Measurements from ENCODE around the gene PPM1H.

The PPM1H gene

GRCh38 chr12:62656591-62657362, 278.2 kb downstream of the PPM1H start:
- no peak for TF ChIP-seq CTCF (IDR thresholded peaks at IDR 0.05; ENCODE audit: insufficient read depth, low read depth, low read length, missing control alignments)
- DNase-seq (ENCODE audit: low read depth), result no peak

GRCh38 chr12:62655666-62656151, 279.2 kb downstream of the PPM1H start:
- no peak for DNase-seq (ENCODE audit: low read depth)
- H3K4me3 ChIP-seq (ENCODE audit: low read length), result no peak overlapping the region
- TF ChIP-seq CTCF (IDR thresholded peaks at IDR 0.05; ENCODE audit: insufficient read depth, low read depth, low read length, missing control alignments), result no peak

More at GRCh38 chr12:62656591-62657362, 278.2 kb downstream of the PPM1H start:
- H3K4me3 ChIP-seq (ENCODE audit: low read length), result no peak overlapping the region

GRCh38 chr12:62654326-62655241, 280.4 kb downstream of the PPM1H start:
- TF ChIP-seq CTCF (IDR thresholded peaks at IDR 0.05; ENCODE audit: insufficient read depth, low read depth, low read length, missing control alignments), result no peak
- DNase-seq (ENCODE audit: low read depth), result no peak

GRCh38 chr12:62653740-62654139, 281.2 kb downstream of the PPM1H start:
- TF ChIP-seq CTCF (IDR thresholded peaks at IDR 0.05; ENCODE audit: insufficient read depth, low read depth, low read length, missing control alignments), result no peak
- DNase-seq (ENCODE audit: low read depth), result no peak
- no peak overlapping the region for H3K4me3 ChIP-seq (ENCODE audit: low read length)

More at GRCh38 chr12:62654326-62655241, 280.4 kb downstream of the PPM1H start:
- no peak overlapping the region for H3K4me3 ChIP-seq (ENCODE audit: low read length)

GRCh38 chr12:62653304-62653703, 281.6 kb downstream of the PPM1H start:
- no peak for TF ChIP-seq CTCF (IDR thresholded peaks at IDR 0.05; ENCODE audit: insufficient read depth, low read depth, low read length, missing control alignments)
- no peak overlapping the region for H3K4me3 ChIP-seq (ENCODE audit: low read length)
- DNase-seq (ENCODE audit: low read depth), result no peak

- H3K4me3 ChIP-seq (ENCODE audit: low read length), result no peak overlapping the region
- DNase-seq (ENCODE audit: low read depth), result no peak
- TF ChIP-seq CTCF (IDR thresholded peaks at IDR 0.05; ENCODE audit: insufficient read depth, low read depth, low read length, missing control alignments), result no peak
These were observed 283.8 kb downstream of the PPM1H start for GRCh38 chr12:62651138-62651537.

All from epithelial cell of esophagus (primary cell).